B cell (primary cell): Measurements from ENCODE around the gene ABCB6. TPM values are rescaled to one million over a fixed set of nuclear protein-coding genes. Genes with fewer than 3 reads are reported as not detected.

Experiments
- ATAC-seq: fragments of 200-7000 bp; cut with Tn5 transposase; one replicate; pipeline ENCODE4 v1.10.0; 2021; ENCODE audit warnings: low read depth, mild to moderate bottlenecking, moderate number of reproducible peaks, moderate library complexity
- CTCF ChIA-PET: fragments of 350-600 bp; sonication (Branson Sonifier 250); formaldehyde crosslinking; loops from one replicate; lab custom pipeline; 2021; ENCODE audit warnings: antibody characterized with exemption, inconsistent platforms; lab: Charles Lee
- POLR2A ChIA-PET: fragments of 350-600 bp; sonication (Branson Sonifier 250); formaldehyde crosslinking; loops from one replicate; lab custom pipeline; 2021; ENCODE audit warnings: antibody characterized with exemption; lab: Charles Lee
- DNase-seq: peaks from one replicate; pipeline ENCODE4 v3.0.0; 2013
- H2AFZ ChIP-seq: 2 replicates; pipeline ENCODE4 v1.6.1; 2012; ENCODE audit warnings: mild to moderate bottlenecking, low read depth, low read length; ENCODE audit not compliant: insufficient read depth, poor library complexity, severe bottlenecking
- H3K27ac ChIP-seq, 2 donors: 1 replicate in 1 of 2; 2 replicates in 1 of 2; pipeline ENCODE4 v1.5.1; 2012 to 2013; ENCODE audit warnings: low read length in 2 of 2, mild to moderate bottlenecking in 2 of 2, moderate library complexity in 1 of 2
- H3K27me3 ChIP-seq, 4 experiments: fragments of 200-600 bp in 1 of 4; sonication (generic) in 1 of 4; replicated peaks in 1 of 4; 1 replicate in 2 of 4; 2 replicates in 2 of 4; pipeline versions ENCODE4 v1.6.1 to v1.7.0; 2013 to 2016; ENCODE audit warnings: low read length in 3 of 4, mild to moderate bottlenecking in 2 of 4, mixed read lengths in 1 of 4, moderate library complexity in 1 of 4; ENCODE audit not compliant: insufficient read depth in 4 of 4, control insufficient read depth in 3 of 4; ENCODE audit errors: control extremely low read depth in 1 of 4
- H3K36me3 ChIP-seq, 2 experiments: replicated peaks in 1 of 2; 1 replicate in 1 of 2; 2 replicates in 1 of 2; pipeline versions ENCODE4 v1.6.1 to v1.7.1; 2013; ENCODE audit warnings: low read length in 1 of 2; ENCODE audit not compliant: insufficient read depth in 2 of 2, control insufficient read depth in 1 of 2; ENCODE audit errors: control extremely low read depth in 1 of 2, extremely low read depth in 1 of 2
- H3K4me1 ChIP-seq, 2 donors: fragments of 200-600 bp in 1 of 2; sonication (generic) in 1 of 2; 1 replicate in 1 of 2; 2 replicates in 1 of 2; pipeline versions ENCODE4 v1.5.1 to v1.6.1; 2013 to 2017; ENCODE audit warnings: low read length in 2 of 2; ENCODE audit not compliant: control insufficient read depth in 2 of 2, insufficient read depth in 2 of 2
- H3K4me2 ChIP-seq: replicated peaks from 2 replicates; pipeline ENCODE3; 2012; ENCODE audit warnings: mild to moderate bottlenecking, low read depth, low read length; ENCODE audit not compliant: poor library complexity, severe bottlenecking
- H3K4me3 ChIP-seq, 5 experiments: fragments of 200-600 bp in 1 of 5; sonication (generic) in 1 of 5; 1 replicate in 3 of 5; 2 replicates in 2 of 5; pipeline versions ENCODE4 v1.5.1 to v1.7.0; 2011 to 2016; ENCODE audit warnings: low read length in 4 of 5, mild to moderate bottlenecking in 4 of 5, low read depth in 2 of 5, control low read depth in 1 of 5, moderate library complexity in 1 of 5; ENCODE audit not compliant: insufficient read depth in 1 of 5; ENCODE audit errors: control extremely low read depth in 1 of 5, extremely low read depth in 1 of 5
- H3K79me2 ChIP-seq: fragments of 200-600 bp; sonication (generic); one replicate; pipeline ENCODE4 v1.6.0; 2016; ENCODE audit warnings: low read length; ENCODE audit not compliant: control insufficient read depth, insufficient read depth
- H3K9ac ChIP-seq: fragments of 200-600 bp; sonication (generic); 2 replicates; pipeline ENCODE4 v1.6.1; 2017; ENCODE audit warnings: mild to moderate bottlenecking, low read length, moderate library complexity
- H3K9me3 ChIP-seq, 3 donors: one replicate each; pipeline versions ENCODE4 v1.6.1 to v1.7.1; 2013; ENCODE audit warnings: low read length in 2 of 3; ENCODE audit not compliant: control insufficient read depth in 2 of 3, insufficient read depth in 1 of 3; ENCODE audit errors: control extremely low read depth in 1 of 3
- H4K20me1 ChIP-seq: 2 replicates; pipeline ENCODE4 v1.6.0; 2012; ENCODE audit warnings: mild to moderate bottlenecking, low read length; ENCODE audit not compliant: insufficient read depth, control insufficient read depth, poor library complexity, severe bottlenecking
- H3K27ac Mint-ChIP-seq: one replicate; pipeline ENCODE4 v1.8.0; 2021; ENCODE audit warnings: mixed read lengths
- H3K27me3 Mint-ChIP-seq: one replicate; pipeline ENCODE4 v1.8.0; 2021; ENCODE audit warnings: mixed read lengths
- H3K4me1 Mint-ChIP-seq: one replicate; pipeline ENCODE4 v1.8.0; 2021; ENCODE audit warnings: mixed read lengths
- H3K4me3 Mint-ChIP-seq: one replicate; pipeline ENCODE4 v1.8.0; 2021; ENCODE audit warnings: mixed read lengths
- H3K9me3 Mint-ChIP-seq: one replicate; pipeline ENCODE4 v1.8.0; 2022; ENCODE audit warnings: mixed read lengths; ENCODE audit not compliant: insufficient read depth
- EZH2 ChIP-seq: IDR thresholded peaks from 2 replicates; pipeline ENCODE4 v1.6.1; 2012; ENCODE audit warnings: borderline replicate concordance, low read depth, mild to moderate bottlenecking, moderate library complexity, low read length; ENCODE audit not compliant: insufficient read depth, poor library complexity, severe bottlenecking
- WGBS: methylation state at CpG from one replicate; pipeline ENCODE4 v1.1.5; 2013; ENCODE audit warnings: missing lambda C conversion rate; ENCODE audit not compliant: insufficient coverage; 5-methylcytosine and 5-hydroxymethylcytosine counted together
- intact Hi-C: fragments of 100-400 bp; cut with micrococcal nuclease; formaldehyde crosslinking; loops from one replicate; pipeline ENCODE4 v1.10.0; 2022
- polyA plus RNA-seq: library from polyadenylated mRNA; depleted of rRNA; stranded (reverse); fragments of >200 nt; gene quantifications from 2 replicates; pipeline ENCODE4 v1.2.3, GENCODE V29; 2012
- total RNA-seq, 2 donors: library from RNA; stranded (reverse); fragments of 120-200 nt in 1 of 2; gene quantifications; 1 replicate in 1 of 2; 2 replicates in 1 of 2; pipeline versions ENCODE4 v1.2.3 to v1.2.4, GENCODE V29; 2013 to 2022
- TF ChIP-seq, protein P1 (sequence below): fragments of 200-600 bp; IDR thresholded peaks from one replicate; pipeline ENCODE4 v1.8.0; 2022; ENCODE audit warnings: antibody characterized with exemption, mild to moderate bottlenecking

The ABCB6 gene
- total and polyA plus RNA-seq, 2 donors (not counting 1 experiment from before 2014, with no cell fraction given) = 10.5 to 15.3 TPM

DNA sequence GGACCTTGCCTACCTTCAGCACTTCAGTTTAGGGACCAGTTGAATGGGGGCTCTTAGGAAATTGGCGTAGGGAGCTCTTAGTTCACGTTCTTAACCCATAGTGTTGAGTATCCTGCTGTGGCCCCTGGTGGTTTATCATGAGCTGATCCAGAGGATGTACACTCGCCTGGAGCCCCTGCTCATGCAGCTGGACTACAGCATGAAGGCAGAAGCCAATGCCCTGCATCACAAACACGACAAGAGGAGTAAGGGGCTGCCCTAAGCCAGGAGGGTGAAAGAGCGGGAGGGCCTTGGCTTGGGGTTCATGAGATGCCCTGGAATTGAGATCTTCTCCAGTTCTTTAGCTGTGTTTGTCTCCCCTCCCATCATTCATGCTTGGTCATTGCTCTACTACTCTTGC is 37.8 kb downstream of the ABCB6 start:
- no peak overlapping the region for H3K4me3 ChIP-seq
- H3K79me2 ChIP-seq = peaks cover 35% of the 10 kb centered on the region
- H3K27ac Mint-ChIP-seq = no peak overlapping the region
- ATAC-seq (no peak), DNase-seq (no peak)
- intact Hi-C loops = no loop called here
- ChIA-PET POLR2A (interaction anchor here (0.5 to 0.7 kb wide), 2 partner anchors 72 to 98 kb away, joined by 3 to 6 read pairs; partner anchors contain the start of gene TUBA4B), CTCF (interaction anchor here (1.3 to 3.1 kb wide), 7 partner anchors 10 to 117 kb away, joined by 3 to 18 read pairs (median 5); partner anchors contain the start of genes NHEJ1 and SLC23A3)
- no peaks in the 10 kb centered on the region for H3K9me3 Mint-ChIP-seq
- no peaks in the 10 kb centered on the region for H3K27me3 ChIP-seq
- WGBS = 96% methylated on average over 4 of the region's 5 CpGs
- H3K4me1 Mint-ChIP-seq = peaks cover 27% of the 10 kb centered on the region
- peaks cover 12 to 29% of the 10 kb centered on the region in 2 donors for H3K4me1 ChIP-seq
- no peaks in the 10 kb centered on the region for H3K27me3 Mint-ChIP-seq
- H4K20me1 ChIP-seq = peaks cover 37% of the 10 kb centered on the region
- TF ChIP-seq EZH2 = no peak
- TF ChIP-seq, protein P1, sequence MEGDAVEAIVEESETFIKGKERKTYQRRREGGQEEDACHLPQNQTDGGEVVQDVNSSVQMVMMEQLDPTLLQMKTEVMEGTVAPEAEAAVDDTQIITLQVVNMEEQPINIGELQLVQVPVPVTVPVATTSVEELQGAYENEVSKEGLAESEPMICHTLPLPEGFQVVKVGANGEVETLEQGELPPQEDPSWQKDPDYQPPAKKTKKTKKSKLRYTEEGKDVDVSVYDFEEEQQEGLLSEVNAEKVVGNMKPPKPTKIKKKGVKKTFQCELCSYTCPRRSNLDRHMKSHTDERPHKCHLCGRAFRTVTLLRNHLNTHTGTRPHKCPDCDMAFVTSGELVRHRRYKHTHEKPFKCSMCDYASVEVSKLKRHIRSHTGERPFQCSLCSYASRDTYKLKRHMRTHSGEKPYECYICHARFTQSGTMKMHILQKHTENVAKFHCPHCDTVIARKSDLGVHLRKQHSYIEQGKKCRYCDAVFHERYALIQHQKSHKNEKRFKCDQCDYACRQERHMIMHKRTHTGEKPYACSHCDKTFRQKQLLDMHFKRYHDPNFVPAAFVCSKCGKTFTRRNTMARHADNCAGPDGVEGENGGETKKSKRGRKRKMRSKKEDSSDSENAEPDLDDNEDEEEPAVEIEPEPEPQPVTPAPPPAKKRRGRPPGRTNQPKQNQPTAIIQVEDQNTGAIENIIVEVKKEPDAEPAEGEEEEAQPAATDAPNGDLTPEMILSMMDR = no peak
- H3K27ac ChIP-seq = no peak overlapping the region
- H2AFZ ChIP-seq = no peak overlapping the region
- H3K36me3 ChIP-seq = peaks cover 2 to 53% of the 10 kb centered on the region in 2 experiments
- no peaks in the 10 kb centered on the region for H3K9me3 ChIP-seq
- H3K4me3 Mint-ChIP-seq = no peak overlapping the region
- no peak overlapping the region for H3K9ac ChIP-seq
- no peak overlapping the region for H3K4me2 ChIP-seq
